Measurements from ENCODE around the gene PSMA8. TPM values are rescaled to one million over a fixed set of nuclear protein-coding genes. Genes with fewer than 3 reads are reported as not detected.

PSMA8 gene
- total RNA-seq, 2 experiments from 2014 or later, result 0.19 TPM; not detected in 1

GRCh38 chr18:26176134-26176533, 42.5 kb downstream of the PSMA8 start:
- no peak for TF ChIP-seq EZH2phosphoT487 (IDR thresholded peaks at IDR 0.05; ENCODE audit: borderline replicate concordance, low read depth, low read length)
- no peak for TF ChIP-seq CTCF (conservative IDR thresholded peaks at IDR 0.05; ENCODE audit: low read length)
- Histone ChIP-seq H3K79me2 (ENCODE audit: insufficient read depth, low read depth, low read length) (no peaks in the 10 kb centered on the region), H3K9me3 (ENCODE audit: low read length) (no peaks in the 10 kb centered on the region; the same call in 1 of the 2 replicates), H2AFZ (ENCODE audit: low read length) (peak overlapping the region; percentile 76; the same call in 1 of the 2 replicates), H3K27ac (ENCODE audit: low read depth, low read length, poor library complexity, severe bottlenecking) (peak overlapping the region; percentile 96), H3K36me3 (ENCODE audit: insufficient read depth, low read length) (no peaks in the 10 kb centered on the region), H3K4me2 (ENCODE audit: low read length) (peak overlapping the region; percentile 40; the same call in 1 of the 2 replicates), H3K4me1 (ENCODE audit: insufficient read depth, low read length, poor library complexity, severe bottlenecking) (peaks cover 71% of the 10 kb centered on the region), H3K4me3 (ENCODE audit: low read depth, low read length, poor library complexity, severe bottlenecking) (no peak overlapping the region), H3K9me2 (ENCODE audit: insufficient read depth, low read length) (no peaks in the 10 kb centered on the region), H4K20me1 (ENCODE audit: insufficient read depth, low read length) (no peaks in the 10 kb centered on the region)
- no TSS peak for BruUV-seq (replicated peaks)
- ChIA-PET POLR2A (interaction anchor here (0.6 to 8.3 kb wide), 9 partner anchors 10 to 231 kb away, joined by 3 to 125 read pairs (median 4); no protein-coding TSS in a partner anchor), CTCF (ENCODE audit: unreplicated experiment) (interaction anchor here (0.6 to 1.1 kb wide), 2 partner anchors 15 to 1687 kb away, joined by 3 read pairs; no protein-coding TSS in a partner anchor)
- DNase-seq (ENCODE audit: low spot score), result no peak
- intact Hi-C loops (cut with micrococcal nuclease; ENCODE audit: unreplicated experiment), result loop anchor here (10.0 kb wide), 1 partner anchor 1251 kb away; no protein-coding TSS in a partner anchor

GRCh38 chr18:26181343-26181826, 47.7 kb downstream of the PSMA8 start:
- H3K79me2 ChIP-seq (ENCODE audit: insufficient read depth, low read depth, low read length), result no peaks in the 10 kb centered on the region
- DNase-seq (ENCODE audit: low spot score), result peak; percentile 62
- TF ChIP-seq EZH2phosphoT487 (IDR thresholded peaks at IDR 0.05; ENCODE audit: borderline replicate concordance, low read depth, low read length) (no peak), CTCF (conservative IDR thresholded peaks at IDR 0.05; ENCODE audit: low read length) (no peak)
- no peaks in the 10 kb centered on the region for H3K9me2 ChIP-seq (ENCODE audit: insufficient read depth, low read length)
- no peak overlapping the region for H3K4me3 ChIP-seq (ENCODE audit: low read depth, low read length, poor library complexity, severe bottlenecking)
- H3K36me3 ChIP-seq (ENCODE audit: insufficient read depth, low read length), result peaks cover 9% of the 10 kb centered on the region
- peaks cover 63% of the 10 kb centered on the region for H3K4me1 ChIP-seq (ENCODE audit: insufficient read depth, low read length, poor library complexity, severe bottlenecking)
- peak overlapping the region; percentile 84 for H2AFZ ChIP-seq (ENCODE audit: low read length)
- no TSS peak for BruUV-seq (replicated peaks)
- POLR2A ChIA-PET, result interaction anchor here (0.6 to 2.2 kb wide), 10 partner anchors 9 to 1261 kb away, joined by 3 to 11 read pairs (median 3); no protein-coding TSS in a partner anchor
- peaks cover 12% of the 10 kb centered on the region; the same call in 1 of the 2 replicates for H3K9me3 ChIP-seq (ENCODE audit: low read length)
- H3K4me2 ChIP-seq (ENCODE audit: low read length), result peak overlapping the region; percentile 38
- peak overlapping the region; percentile 69 for H3K27ac ChIP-seq (ENCODE audit: low read depth, low read length, poor library complexity, severe bottlenecking)
- CTCF ChIA-PET (ENCODE audit: unreplicated experiment), result interaction anchor here (0.8 kb wide), 1 partner anchor 36 kb away, joined by 3 read pairs; no protein-coding TSS in a partner anchor
- intact Hi-C loops (cut with micrococcal nuclease; ENCODE audit: unreplicated experiment), result loop anchor here (10.0 kb wide), 1 partner anchor 283 kb away; no protein-coding TSS in a partner anchor
- H4K20me1 ChIP-seq (ENCODE audit: insufficient read depth, low read length), result no peaks in the 10 kb centered on the region

Measured in OCI-LY7 (cell line).